ENCODE data around the gene MAP6. TPM values are rescaled to one million over a fixed set of nuclear protein-coding genes. Genes with fewer than 3 reads are reported as not detected.
A peak's percentile ranks its signal among the peaks of the same experiment; 100 is the strongest.

Gene MAP6
- total RNA-seq, 1 donor from 2014 or later = 8.9 TPM

GRCh38 chr11:75548595-75549272 is 120.1 kb downstream of the MAP6 start:
- DNase-seq = peak; percentile 32

- peak; percentile 87 for DNase-seq
These were observed 121.2 kb downstream of the MAP6 start for GRCh38 chr11:75547617-75548058.

- no peak for DNase-seq
These were observed 121.7 kb downstream of the MAP6 start for GRCh38 chr11:75547177-75547576.

GRCh38 chr11:75543806-75544205 is 125.0 kb downstream of the MAP6 start:
- DNase-seq = no peak

GRCh38 chr11:75542088-75542438 is 126.8 kb downstream of the MAP6 start:
- no peak for DNase-seq

- DNase-seq = no peak
These were observed 127.4 kb downstream of the MAP6 start for GRCh38 chr11:75541193-75542087.

GRCh38 chr11:75539459-75540334 is 129.1 kb downstream of the MAP6 start:
- DNase-seq = peak; percentile 55

- DNase-seq = no peak
These were observed 130.5 kb downstream of the MAP6 start for GRCh38 chr11:75538150-75538942.

GRCh38 chr11:75537740-75538139 is 131.1 kb downstream of the MAP6 start:
- no peak for DNase-seq

Small RNA genes lying within 50 kb of the gene (small RNA-seq; reads per million reads assigned to genes)
- not detected for gene AP001922.4 (ENCODE audit: low replicate concordance)

Other genes with a start within 250 kb of the MAP6 start
- 2.9 TPM for gene KLHL35, start 235.8 kb downstream of the MAP6 start, total RNA-seq
- 7.5 TPM for gene GDPD5, start 143.1 kb downstream of the MAP6 start, total RNA-seq
- gene SERPINH1, start 106.8 kb downstream of the MAP6 start, total RNA-seq = 687 TPM
- not detected for gene MOGAT2, start 48.8 kb upstream of the MAP6 start, total RNA-seq
- gene DGAT2, start 99.7 kb upstream of the MAP6 start, total RNA-seq = 0.62 TPM
- 24.7 TPM for gene UVRAG, start 146.2 kb upstream of the MAP6 start, total RNA-seq